ENCODE data around the gene SET. TPM values are rescaled to one million over a fixed set of nuclear protein-coding genes. Genes with fewer than 3 reads are reported as not detected.
A peak's percentile ranks its signal among the peaks of the same experiment; 100 is the strongest.
"Not testable (repeated sequence)": the region's sequence is repeated elsewhere in the genome, so short reads cannot be mapped to it uniquely, and the experiment has no call there.

SET gene, protein sequence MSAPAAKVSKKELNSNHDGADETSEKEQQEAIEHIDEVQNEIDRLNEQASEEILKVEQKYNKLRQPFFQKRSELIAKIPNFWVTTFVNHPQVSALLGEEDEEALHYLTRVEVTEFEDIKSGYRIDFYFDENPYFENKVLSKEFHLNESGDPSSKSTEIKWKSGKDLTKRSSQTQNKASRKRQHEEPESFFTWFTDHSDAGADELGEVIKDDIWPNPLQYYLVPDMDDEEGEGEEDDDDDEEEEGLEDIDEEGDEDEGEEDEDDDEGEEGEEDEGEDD
- 100 to 1,000 TPM; 151 to 233 (median 232) TPM for polyA plus RNA-seq

DNA sequence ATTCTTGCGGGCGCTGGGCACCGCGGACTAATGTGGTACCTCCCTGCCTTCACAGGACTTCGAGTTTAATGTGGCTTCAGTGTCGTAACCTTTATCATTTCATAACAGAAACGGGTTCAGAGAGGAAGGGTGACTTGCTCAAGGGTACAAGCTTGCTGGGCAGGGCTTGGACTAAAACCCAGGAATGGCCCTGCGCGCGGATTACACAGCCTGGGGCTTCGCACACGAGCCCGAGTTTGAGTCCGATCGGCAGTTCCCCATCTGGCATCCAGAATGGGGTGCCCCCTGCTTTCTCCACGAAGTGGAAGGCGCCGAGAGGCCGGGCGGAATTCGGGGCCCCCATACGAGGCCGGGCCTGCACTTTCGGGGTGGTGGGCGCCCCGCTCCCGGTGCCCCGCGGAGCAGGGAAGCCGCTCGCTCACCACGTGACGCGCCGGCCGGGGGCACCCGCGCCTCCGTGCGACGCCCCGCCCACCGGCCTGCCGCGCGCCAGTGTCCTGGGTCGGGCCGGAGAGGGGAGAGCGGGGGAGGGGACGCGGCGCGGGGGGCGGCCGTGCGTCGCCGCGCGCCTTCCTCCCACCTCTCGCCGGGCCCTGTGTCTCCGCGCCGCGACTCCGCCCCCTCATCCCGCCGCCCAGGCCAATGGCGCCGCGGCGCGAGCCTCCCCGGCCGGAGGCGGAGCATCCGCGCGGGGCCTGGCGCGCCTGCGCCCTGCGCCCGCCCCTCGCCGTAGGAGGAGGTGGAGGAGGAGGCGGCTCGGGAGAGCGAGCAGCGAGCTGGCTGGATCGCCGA lies at the start of gene SET:
Gene SET, plus strand, starts transcription at position 722 of the 792 bp plus-strand sequence. CDS start 361 bp downstream, outside the sequence.
- Mint-ChIP-seq H3K27ac (peak within 1 kb of the TSS; percentile 94 to 98 (median 96)), H3K4me3 (peak within 1 kb of the TSS; percentile 88 to 92 (median 89)), H3K36me3 (peaks cover 11 to 22% (median 17%) of the 10 kb centered on the region in 3 donors), H3K9me3 (no peaks in the 10 kb centered on the region), H3K4me1 (peaks cover 60 to 74% of the 10 kb centered on the region in 2 donors), H3K27me3 (ENCODE audit: low read depth in 3 of 3) (peaks cover 6 to 17% (median 9%) of the 10 kb centered on the region in 3 donors)
- DNase-seq: peak; percentile 94 to 97 (median 96)

- H3K4me3 Mint-ChIP-seq: no peak overlapping the region
- DNase-seq: no peak
- H3K4me1 Mint-ChIP-seq: peaks cover 0 to 2% of the 10 kb centered on the region in 2 donors
- H3K9me3 Mint-ChIP-seq: no peaks in the 10 kb centered on the region
- H3K27ac Mint-ChIP-seq: peak overlapping the region in 2 of 6 donors; percentile 5 to 45
- H3K36me3 Mint-ChIP-seq: no peaks in the 10 kb centered on the region
- H3K27me3 Mint-ChIP-seq (ENCODE audit: low read depth in 3 of 3): no peaks in the 10 kb centered on the region
Measured at GRCh38 chr9:128640603-128641002, 48.4 kb upstream of the SET start.

DNA sequence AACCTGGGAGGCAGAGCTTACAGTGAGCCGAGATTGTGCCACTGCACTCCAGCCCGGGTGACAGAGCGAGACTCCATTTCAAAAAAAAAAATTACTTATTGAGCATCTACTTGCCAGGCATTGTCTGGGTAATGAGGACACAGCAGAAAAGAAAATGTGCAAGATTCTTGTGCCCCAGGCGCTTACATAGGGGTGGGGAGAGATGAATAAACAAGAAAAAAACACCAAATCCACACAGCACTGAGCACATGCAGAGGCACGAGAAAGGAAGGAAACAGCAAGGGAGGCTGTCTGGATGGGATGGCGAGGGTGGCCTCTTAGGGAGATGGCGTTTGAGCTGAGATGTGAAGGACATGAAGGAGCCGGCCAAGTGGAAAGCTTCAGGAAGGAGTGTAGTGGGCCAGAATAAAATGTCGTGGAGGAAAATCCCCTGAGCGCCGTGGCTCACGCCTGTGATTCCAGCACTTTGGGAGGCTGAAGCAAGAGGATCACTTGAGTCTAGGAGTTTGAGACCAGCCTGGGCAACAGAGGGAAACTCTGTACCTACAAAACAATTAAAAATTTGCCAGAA lies 46.3 kb upstream of the SET start:
- Mint-ChIP-seq H3K36me3 (no peaks in the 10 kb centered on the region), H3K4me3 (no peak overlapping the region), H3K4me1 (peaks cover 0 to 2% of the 10 kb centered on the region in 2 donors), H3K27ac (peak overlapping the region in 1 of 6 donors; percentile 17), H3K27me3 (ENCODE audit: low read depth in 3 of 3) (no peaks in the 10 kb centered on the region), H3K9me3 (no peaks in the 10 kb centered on the region)
- no peak for DNase-seq

- DNase-seq: no peak
- H3K4me1 Mint-ChIP-seq: peaks cover 0 to 2% of the 10 kb centered on the region in 2 donors
- H3K4me3 Mint-ChIP-seq: no peak overlapping the region
- no peaks in the 10 kb centered on the region for H3K9me3 Mint-ChIP-seq
- no peaks in the 10 kb centered on the region for H3K27me3 Mint-ChIP-seq (ENCODE audit: low read depth in 3 of 3)
- no peaks in the 10 kb centered on the region for H3K36me3 Mint-ChIP-seq
- peak overlapping the region in 1 of 6 donors; percentile 58 for H3K27ac Mint-ChIP-seq
Measured at GRCh38 chr9:128643519-128644300, 45.3 kb upstream of the SET start.

DNA sequence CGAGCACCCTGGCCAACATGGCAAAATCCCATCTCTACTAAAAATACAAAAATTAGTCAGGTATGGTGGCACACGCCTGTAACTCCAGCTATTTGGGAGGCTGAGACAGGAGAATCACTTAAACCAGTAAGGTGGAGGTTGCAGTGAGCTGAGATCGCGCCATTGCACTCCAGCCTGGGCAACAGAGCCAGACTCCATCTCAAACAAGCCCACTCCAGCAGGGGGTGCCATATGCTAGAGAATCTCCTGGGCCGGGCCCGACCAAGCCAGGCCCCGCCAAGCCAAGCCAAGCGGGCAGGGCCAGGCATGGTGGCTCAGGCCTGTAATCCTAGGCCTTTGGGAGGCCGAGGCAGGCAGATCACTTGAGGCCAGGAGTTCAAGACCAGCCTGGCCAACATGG lies 40.8 kb upstream of the SET start:
- not testable (repeated sequence) for H3K27ac Mint-ChIP-seq; H3K4me3 Mint-ChIP-seq; H3K4me1 Mint-ChIP-seq; H3K27me3 Mint-ChIP-seq (ENCODE audit: low read depth in 3 of 3); H3K9me3 Mint-ChIP-seq; H3K36me3 Mint-ChIP-seq
- DNase-seq: peak; percentile 61 to 70 (median 63)

GRCh38 chr9:128651798-128652197 lies 37.2 kb upstream of the SET start:
- no peak for DNase-seq
- Mint-ChIP-seq H3K36me3 (no peaks in the 10 kb centered on the region), H3K9me3 (no peaks in the 10 kb centered on the region), H3K4me3 (no peak overlapping the region), H3K27me3 (ENCODE audit: low read depth in 3 of 3) (peaks cover 0 to 5% (median 4%) of the 10 kb centered on the region in 3 donors), H3K4me1 (peaks cover 3% of the 10 kb centered on the region in 2 donors), H3K27ac (peak overlapping the region in 1 of 6 donors; percentile 60)

DNA sequence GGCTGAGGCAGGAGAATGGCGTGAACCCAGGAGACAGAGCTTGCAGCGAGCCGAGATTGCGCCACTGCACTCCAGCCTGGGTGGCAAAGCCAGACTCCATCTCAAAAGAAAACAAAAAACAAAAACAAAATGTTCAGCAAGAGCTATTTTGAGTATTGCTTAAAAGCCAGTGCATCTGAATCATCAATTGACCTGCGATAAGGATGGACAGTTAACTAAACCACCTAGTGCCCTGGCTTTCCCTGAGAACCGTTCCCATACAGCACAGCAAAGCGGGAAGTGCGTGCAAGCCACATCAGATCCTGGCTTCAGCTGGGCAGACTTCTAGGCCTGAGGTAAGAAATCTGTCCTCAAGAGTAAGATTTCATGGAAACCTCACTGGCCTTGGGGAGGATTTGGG lies 35.1 kb upstream of the SET start:
- no peak for DNase-seq
- peaks cover 0 to 7% (median 5%) of the 10 kb centered on the region in 3 donors for H3K27me3 Mint-ChIP-seq (ENCODE audit: low read depth in 3 of 3)
- peak overlapping the region in 1 of 6 donors; percentile 64 for H3K27ac Mint-ChIP-seq
- peaks cover 9% of the 10 kb centered on the region in 2 donors for H3K4me1 Mint-ChIP-seq
- no peak overlapping the region for H3K4me3 Mint-ChIP-seq
- no peaks in the 10 kb centered on the region for H3K9me3 Mint-ChIP-seq
- H3K36me3 Mint-ChIP-seq: no peaks in the 10 kb centered on the region

DNA sequence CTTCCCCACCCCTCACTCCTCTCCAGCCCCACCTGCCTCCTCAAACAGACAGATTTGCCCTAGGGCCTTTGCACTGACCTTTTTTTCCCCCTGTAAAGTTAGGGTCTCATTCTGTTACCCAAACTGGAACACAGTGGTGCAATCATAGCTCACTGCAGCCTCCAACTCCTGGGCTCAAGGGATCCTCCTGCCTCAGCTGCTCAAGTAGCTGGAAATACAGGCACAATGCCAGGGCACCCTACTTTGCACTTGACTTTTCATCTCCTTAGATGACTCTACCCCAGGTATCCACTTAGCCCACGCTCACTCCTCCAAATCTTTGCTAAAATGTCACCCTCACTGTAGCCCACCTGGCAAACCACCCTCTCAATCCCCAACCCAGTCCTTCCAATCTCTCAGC lies 34.5 kb upstream of the SET start:
- H3K9me3 Mint-ChIP-seq: no peaks in the 10 kb centered on the region
- H3K4me3 Mint-ChIP-seq: peak overlapping the region; percentile 6 to 74 (median 33)
- no peak for DNase-seq
- H3K4me1 Mint-ChIP-seq: peaks cover 9% of the 10 kb centered on the region in 2 donors
- H3K27me3 Mint-ChIP-seq (ENCODE audit: low read depth in 3 of 3): peaks cover 0 to 7% (median 5%) of the 10 kb centered on the region in 3 donors
- no peaks in the 10 kb centered on the region for H3K36me3 Mint-ChIP-seq
- peak overlapping the region in 4 of 6 donors; percentile 3 to 64 (median 16) for H3K27ac Mint-ChIP-seq

GRCh38 chr9:128656416-128657343 lies 32.3 kb upstream of the SET start, which contains the start of gene DYNC2I2:
Gene DYNC2I2 (minus strand): TSS chr9:128656847. CDS start chr9:128656726, 121 bp downstream.
- peak; percentile 96 to 97 (median 96) for DNase-seq
- Mint-ChIP-seq H3K27me3 (ENCODE audit: low read depth in 3 of 3) (peaks cover 0 to 7% (median 5%) of the 10 kb centered on the region in 3 donors), H3K27ac (peak within 1 kb of the TSS; percentile 95 to 100 (median 100)), H3K36me3 (no peaks in the 10 kb centered on the region), H3K4me3 (peak within 1 kb of the TSS; percentile 88 to 97 (median 93)), H3K4me1 (peaks cover 9% of the 10 kb centered on the region in 2 donors), H3K9me3 (no peaks in the 10 kb centered on the region)

DNA sequence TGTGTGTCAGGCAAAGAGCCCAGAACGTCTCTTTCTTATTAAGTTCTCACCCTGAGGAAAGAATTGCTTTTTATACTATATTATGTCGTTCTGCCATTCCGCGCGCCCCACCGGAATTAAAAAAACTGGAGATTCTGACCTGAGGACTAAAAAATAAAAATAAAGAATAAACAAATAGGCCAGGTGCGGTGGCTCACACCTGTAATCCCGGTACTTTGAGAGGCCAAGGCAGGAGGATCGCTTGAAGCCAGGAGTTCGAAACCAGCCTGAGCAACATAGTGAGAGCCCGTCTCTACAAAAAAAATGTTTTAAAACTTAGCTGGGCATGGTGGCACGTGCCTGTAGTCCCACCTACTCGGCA lies 31.7 kb upstream of the SET start:
- Mint-ChIP-seq H3K36me3 (no peaks in the 10 kb centered on the region), H3K4me1 (peaks cover 9% of the 10 kb centered on the region in 2 donors), H3K9me3 (no peaks in the 10 kb centered on the region), H3K27ac (peak overlapping the region; percentile 95 to 100 (median 100)), H3K27me3 (ENCODE audit: low read depth in 3 of 3) (peaks cover 0 to 7% (median 5%) of the 10 kb centered on the region in 3 donors), H3K4me3 (peak overlapping the region; percentile 88 to 97 (median 93))
- DNase-seq: no peak

- no peak for DNase-seq
- peak overlapping the region in 2 of 5 donors; percentile 15 to 21 for H3K4me3 Mint-ChIP-seq
- H3K27me3 Mint-ChIP-seq (ENCODE audit: low read depth in 3 of 3): peaks cover 0 to 7% (median 5%) of the 10 kb centered on the region in 3 donors
- peak overlapping the region in 3 of 6 donors; percentile 95 to 100 (median 100) for H3K27ac Mint-ChIP-seq
- no peaks in the 10 kb centered on the region for H3K36me3 Mint-ChIP-seq
- H3K4me1 Mint-ChIP-seq: peaks cover 9% of the 10 kb centered on the region in 2 donors
- no peaks in the 10 kb centered on the region for H3K9me3 Mint-ChIP-seq
Measured at GRCh38 chr9:128657796-128658195, 31.2 kb upstream of the SET start.

DNA sequence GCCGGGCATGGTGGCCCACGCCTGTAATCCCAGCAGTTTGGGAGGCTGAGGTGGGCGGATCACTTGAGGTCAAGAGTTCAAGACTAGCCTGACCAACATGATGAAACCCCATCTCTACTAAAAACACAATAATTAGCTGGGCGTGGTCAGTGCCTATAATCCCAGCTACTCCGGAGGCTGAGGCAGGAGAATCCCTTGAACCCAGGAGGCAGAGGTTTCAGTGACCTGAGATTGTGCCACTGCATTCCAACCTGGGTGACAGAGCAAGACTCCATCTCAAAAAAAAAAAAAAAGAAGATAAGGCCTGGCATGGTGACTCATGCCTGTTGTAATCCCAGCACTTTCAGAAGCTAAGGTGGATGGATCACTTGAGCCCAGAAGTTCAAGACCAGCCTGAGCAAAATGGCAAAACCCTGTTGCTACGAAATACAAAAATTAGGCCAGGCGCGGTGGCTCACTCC lies 22.5 kb upstream of the SET start:
- not testable (repeated sequence) for H3K27ac Mint-ChIP-seq; H3K9me3 Mint-ChIP-seq; H3K36me3 Mint-ChIP-seq; H3K4me3 Mint-ChIP-seq; DNase-seq; H3K4me1 Mint-ChIP-seq; H3K27me3 Mint-ChIP-seq (ENCODE audit: low read depth in 3 of 3)
